Tongue (tissue), 2 donors: Measurements from ENCODE around the gene ESRRA. TPM values are rescaled to one million over a fixed set of nuclear protein-coding genes. Genes with fewer than 3 reads are reported as not detected.

Experiments used
- DNase-seq: peaks from one replicate; pipeline ENCODE4 v3.0.0-alpha.2; 2015
- total RNA-seq: library from RNA; depleted of rRNA; stranded (reverse); fragments of >200 nt; gene quantifications from one replicate; pipeline ENCODE4 v1.2.3, GENCODE V29; 2014

The ESRRA gene
- total RNA-seq, 1 donor from 2014 or later: 62.6 TPM

- peak; percentile 68 for DNase-seq
Observed at GRCh38 chr11:64352099-64352994, 47.0 kb downstream of the ESRRA start.

- DNase-seq: peak; percentile 75
Observed at GRCh38 chr11:64352995-64353714, 47.8 kb downstream of the ESRRA start.

GRCh38 chr11:64353715-64354506, 48.6 kb downstream of the ESRRA start:
- DNase-seq: no peak

- DNase-seq: peak; percentile 67
Observed at GRCh38 chr11:64355078-64355940, 50.0 kb downstream of the ESRRA start.

- DNase-seq: peak; percentile 57
Observed at GRCh38 chr11:64356498-64357411, 51.4 kb downstream of the ESRRA start.

- no peak for DNase-seq
Observed at GRCh38 chr11:64357446-64357845, 52.1 kb downstream of the ESRRA start.

- no peak for DNase-seq
Observed at GRCh38 chr11:64357904-64358535, 52.7 kb downstream of the ESRRA start.

- DNase-seq: no peak
Observed at GRCh38 chr11:64358536-64358906, 53.2 kb downstream of the ESRRA start.

- peak; percentile 81 for DNase-seq
Observed at GRCh38 chr11:64358907-64359711, 53.8 kb downstream of the ESRRA start, which contains the start of gene RPS6KA4. Gene RPS6KA4, plus strand, starts transcription at chr11:64359162. Its CDS starts 74 bp downstream, at chr11:64359236.

- no peak for DNase-seq
Observed at GRCh38 chr11:64359712-64360445, 54.6 kb downstream of the ESRRA start.

GRCh38 chr11:64360448-64360921, 55.2 kb downstream of the ESRRA start:
- no peak for DNase-seq

GRCh38 chr11:64361659-64362058, 56.3 kb downstream of the ESRRA start:
- no peak for DNase-seq

GRCh38 chr11:64362339-64362738, 57.0 kb downstream of the ESRRA start:
- no peak for DNase-seq

GRCh38 chr11:64364435-64364834, 59.1 kb downstream of the ESRRA start:
- DNase-seq: no peak

- no peak for DNase-seq
Observed at GRCh38 chr11:64364911-64365310, 59.6 kb downstream of the ESRRA start.
